GM12878 (cell line): ENCODE results near the gene MAPK1. TPM values are rescaled to one million over a fixed set of nuclear protein-coding genes. Genes with fewer than 3 reads are reported as not detected.

ENCODE experiments used
- ATAC-seq: fragments of 200-7000 bp; cut with Tn5 transposase; 3 replicates; pipeline ENCODE4 v1.9.1; 2020; ENCODE audit warnings: mild to moderate bottlenecking, moderate library complexity
- BruUV-seq: library from RNA; stranded (reverse); fragments of 400-500 nt; replicated peaks from 2 replicates; lab custom pipeline; 2021; lab: Mats Ljungman, UMichigan
- CTCF ChIA-PET: fragments of 300-600 bp; sonication (Branson Sonifier 250); formaldehyde crosslinking; extraction: SDS; loops from one replicate; lab custom pipeline; 2021; ENCODE audit warnings: inconsistent platforms; lab: Yijun Ruan, JAX
- POLR2A ChIA-PET: fragments of 350-600 bp; formaldehyde crosslinking; extraction: SDS; loops from one replicate; lab custom pipeline; 2021; ENCODE audit warnings: inconsistent platforms; lab: Charles Lee
- RAD21 ChIA-PET: fragments of 300-600 bp; sonication (Branson Sonifier 250); formaldehyde crosslinking; loops from one replicate; lab custom pipeline; 2023; ENCODE audit warnings: antibody characterized with exemption; ENCODE audit not compliant: unreplicated experiment; lab: Charles Lee
- SMC1A ChIA-PET: fragments of 300-600 bp; sonication (Branson Sonifier 250); formaldehyde crosslinking; loops from one replicate; lab custom pipeline; 2023; ENCODE audit not compliant: unreplicated experiment, uncharacterized antibody; lab: Charles Lee
- DNase-seq: peaks from one replicate; pipeline ENCODE4 v3.0.0-alpha.2; 2011; ENCODE audit warnings: low read depth, low spot score
- FAIRE-seq: peaks from 3 replicates; lab custom pipeline; 2011; peaks lifted over from hg19 to GRCh38; lab: Jason Lieb, UNC
- H2AFZ ChIP-seq: 2 replicates; pipeline ENCODE4 v1.6.0; 2011; ENCODE audit warnings: low read depth, low read length, control low read depth; ENCODE audit not compliant: control insufficient read depth
- H3K27ac ChIP-seq: 2 replicates; pipeline ENCODE4 v1.5.1; 2011; ENCODE audit warnings: control low read depth; ENCODE audit not compliant: control insufficient read depth, insufficient read depth
- H3K27me3 ChIP-seq, 2 experiments: replicated peaks in 1 of 2; 2 replicates each; pipeline versions ENCODE4 v1.6.0 to v1.6.1; 2011; ENCODE audit warnings: low read length in 1 of 2; ENCODE audit not compliant: control insufficient read depth in 2 of 2, insufficient read depth in 2 of 2
- H3K36me3 ChIP-seq, 2 experiments: 2 replicates each; pipeline ENCODE4 v1.5.1; 2011; ENCODE audit warnings: low read length in 1 of 2; ENCODE audit not compliant: control insufficient read depth in 2 of 2, insufficient read depth in 2 of 2
- H3K4me1 ChIP-seq: 2 replicates; pipeline ENCODE4 v1.6.1; 2011; ENCODE audit warnings: mild to moderate bottlenecking, low read length, moderate library complexity, mixed read lengths; ENCODE audit not compliant: control insufficient read depth, insufficient read depth
- H3K4me2 ChIP-seq: 2 replicates; pipeline ENCODE4 v1.6.0; 2011; ENCODE audit warnings: control low read depth; ENCODE audit not compliant: control insufficient read depth, insufficient read depth
- H3K4me3 ChIP-seq: fragments of 200-600 bp; sonication (generic); 2 replicates; pipeline ENCODE4 v1.5.1; 2016
- H3K79me2 ChIP-seq: 2 replicates; pipeline ENCODE4 v1.6.0; 2011; ENCODE audit warnings: low read length; ENCODE audit not compliant: control insufficient read depth, insufficient read depth
- H3K9ac ChIP-seq: 2 replicates; pipeline ENCODE4 v1.8.0; 2011; ENCODE audit warnings: low read length, control low read depth, mixed read lengths; ENCODE audit not compliant: control insufficient read depth, insufficient read depth
- H3K9me3 ChIP-seq: replicated peaks from 3 replicates; pipeline ENCODE4 v1.5.1; 2011; ENCODE audit warnings: mild to moderate bottlenecking, low read length; ENCODE audit not compliant: control insufficient read depth, insufficient read depth
- H4K20me1 ChIP-seq: 2 replicates; pipeline ENCODE4 v1.6.0; 2011; ENCODE audit not compliant: control insufficient read depth, insufficient read depth
- CHD4 ChIP-seq: fragments of 200-600 bp; sonication (generic); IDR thresholded peaks from 2 replicates; pipeline ENCODE4 v1.6.1; 2016; ENCODE audit warnings: mild to moderate bottlenecking
- CREM ChIP-seq: IDR thresholded peaks from 2 replicates; pipeline ENCODE4 v1.6.1; 2014; ENCODE audit warnings: antibody characterized with exemption, low read depth
- FOS ChIP-seq: IDR thresholded peaks from 3 replicates; pipeline ENCODE4 v1.6.1; 2011; ENCODE audit warnings: borderline replicate concordance; ENCODE audit not compliant: insufficient read length; ENCODE audit errors: extremely low read depth
- GABPA ChIP-seq: IDR thresholded peaks from 2 replicates; pipeline ENCODE4 v1.6.1; 2014; ENCODE audit warnings: antibody characterized with exemption, low read depth, mild to moderate bottlenecking, inconsistent platforms
- IKZF2 ChIP-seq, 2 experiments: fragments of 450-650 bp; IDR thresholded peaks; 2 replicates each; pipeline ENCODE4 v1.6.1; 2017; ENCODE audit warnings: mild to moderate bottlenecking in 2 of 2, moderate library complexity in 2 of 2
- JUND ChIP-seq: IDR thresholded peaks from 2 replicates; pipeline ENCODE4 v1.6.1; 2012; ENCODE audit warnings: low read depth, mild to moderate bottlenecking, low read length, improper control_type of control experiment, moderate library complexity
- KDM1A ChIP-seq: fragments of 200-600 bp; sonication (generic); IDR thresholded peaks from 2 replicates; pipeline ENCODE4 v1.6.1; 2016; ENCODE audit warnings: borderline replicate concordance
- MEF2B ChIP-seq: fragments of 450-650 bp; IDR thresholded peaks from 2 replicates; pipeline ENCODE4 v1.6.1; 2018; ENCODE audit warnings: mild to moderate bottlenecking, moderate library complexity; ENCODE audit not compliant: partially characterized antibody, poor library complexity, severe bottlenecking
- NR2C2 ChIP-seq: IDR thresholded peaks from 2 replicates; pipeline ENCODE4 v1.6.1; 2011; ENCODE audit warnings: borderline replicate concordance, low read depth; ENCODE audit not compliant: control insufficient read depth, insufficient read length
- PAX5 ChIP-seq: IDR thresholded peaks from 2 replicates; pipeline ENCODE4 v1.6.1; 2011; ENCODE audit warnings: low read depth, low read length, borderline replicate concordance
- POLR2A ChIP-seq: IDR thresholded peaks from 2 replicates; pipeline ENCODE4 v1.6.1; 2011; ENCODE audit warnings: low read depth, mild to moderate bottlenecking, low read length
- RB1 ChIP-seq: fragments of 450-650 bp; formaldehyde crosslinking; IDR thresholded peaks from 2 replicates; pipeline ENCODE4 v1.6.1; 2017; ENCODE audit warnings: mild to moderate bottlenecking, borderline replicate concordance
- SIX5 ChIP-seq: IDR thresholded peaks from 2 replicates; pipeline ENCODE4 v1.6.1; 2011; ENCODE audit warnings: mild to moderate bottlenecking, low read depth, low read length, moderate library complexity; ENCODE audit not compliant: severe bottlenecking
- SUZ12 ChIP-seq: fragments of 200-600 bp; sonication (generic); IDR thresholded peaks from one replicate; pipeline ENCODE4 v1.6.1; 2018; ENCODE audit warnings: antibody characterized with exemption, mild to moderate bottlenecking; ENCODE audit not compliant: unreplicated experiment
- TARDBP ChIP-seq: IDR thresholded peaks from 2 replicates; pipeline ENCODE4 v1.6.1; 2016; ENCODE audit warnings: borderline replicate concordance
- YY1 ChIP-seq: IDR thresholded peaks from 2 replicates; pipeline ENCODE4 v1.6.1; 2011; ENCODE audit warnings: low read depth, mild to moderate bottlenecking, low read length
- WGBS: methylation state at CpG from one replicate; pipeline ENCODE4 v1.1.6; 2016; ENCODE audit warnings: low lambda C conversion rate; ENCODE audit not compliant: insufficient replicate concordance, insufficient coverage; ENCODE audit errors: missing lambda C conversion rate; 5-methylcytosine and 5-hydroxymethylcytosine counted together
- in situ Hi-C: fragments of 300-500 bp; cut with MboI; formaldehyde crosslinking; loops from 9 replicates; pipeline ENCODE4 v1.14.3; 2018; ENCODE audit warnings: mixed read lengths
- intact Hi-C: fragments of 100-400 bp; cut with micrococcal nuclease; formaldehyde crosslinking; loops from one replicate; pipeline ENCODE4 v1.14.2; 2022; ENCODE audit not compliant: unreplicated experiment
- polyA plus RNA-seq, 11 experiments: library from polyadenylated mRNA; depleted of rRNA in 4 of 11; unstranded in 6 of 11; stranded (reverse) in 5 of 11; fragments of >200 nt; fragmentation: Nextera tagmentation in 4 of 11; fragmentation: Illumina TruSeq in 1 of 11; extraction: Ambion mirVana in 4 of 11; extraction: Trizol in 1 of 11; gene quantifications; 1 replicate in 1 of 11; 2 replicates in 10 of 11; pipeline versions ENCODE4 v1.2.1 to v1.2.3, GENCODE V29; 2011 to 2016; ENCODE audit warnings: inconsistent platforms in 2 of 11, missing spikeins in 2 of 11, low read depth in 1 of 11
- total RNA-seq, 4 experiments: library from RNA; depleted of rRNA in 3 of 4; stranded (reverse); fragments of >200 nt in 3 of 4; fragmentation: Illumina TruSeq in 1 of 4; extraction: Trizol in 1 of 4; gene quantifications; 2 replicates each; pipeline versions ENCODE4 v1.2.1 to v1.2.3, GENCODE V29; 2013 to 2021
- TF ChIP-seq, protein P1 (sequence below): fragments of 450-650 bp; IDR thresholded peaks from 2 replicates; pipeline ENCODE4 v1.6.1; 2017; ENCODE audit warnings: mild to moderate bottlenecking, moderate library complexity
- TF ChIP-seq, protein P2 (sequence below): IDR thresholded peaks from 2 replicates; pipeline ENCODE4 v1.6.1; 2011; ENCODE audit warnings: borderline replicate concordance, low read depth, mild to moderate bottlenecking, moderate library complexity, mixed read lengths, low read length; ENCODE audit not compliant: insufficient read depth; ENCODE audit errors: extremely low read length
- TF ChIP-seq, protein P3 (sequence below): fragments of 450-650 bp; formaldehyde crosslinking; IDR thresholded peaks from 2 replicates; pipeline ENCODE4 v1.5.0; 2022; ENCODE audit warnings: mild to moderate bottlenecking, missing genetic modification characterization

The MAPK1 gene
- total and polyA plus RNA-seq, 10 of the 15 experiments (the other 5 are each of a cell fraction or from before 2014, with no cell fraction given), result 7.0 to 123 (median 58.4) TPM

DNA sequence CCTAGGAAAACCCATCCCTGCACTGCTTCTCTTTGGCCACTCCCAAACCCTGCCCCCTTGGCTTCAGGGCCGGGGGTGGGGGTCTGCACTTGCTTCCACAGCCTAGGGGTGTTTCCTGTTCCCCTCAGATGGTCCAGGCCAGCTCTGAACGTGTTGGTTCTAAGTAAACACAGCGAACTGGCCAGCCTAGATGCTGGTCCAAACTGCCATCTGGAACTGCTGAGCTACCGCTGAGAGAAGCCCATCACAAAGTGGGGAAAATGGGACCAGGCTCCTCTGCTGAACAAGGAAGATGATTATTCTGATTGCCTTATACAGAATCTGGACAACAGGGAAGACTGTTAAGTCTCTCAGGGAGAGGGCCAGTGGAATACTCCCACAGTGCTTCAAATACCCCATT is 108.4 kb downstream of the MAPK1 start:
- no peak overlapping the region for H3K4me2 ChIP-seq
- no TSS peak for BruUV-seq
- no peak overlapping the region for H3K27ac ChIP-seq
- ATAC-seq (no peak), DNase-seq (no peak)
- 98% methylated on average over 4 of the region's 4 CpGs for WGBS
- RAD21 ChIA-PET, result no interaction called here
- intact Hi-C loops (no loop called here), in situ Hi-C loops (no loop called here)
- no peaks in the 10 kb centered on the region for H3K79me2 ChIP-seq
- CTCF ChIA-PET, result no interaction called here
- no peaks in the 10 kb centered on the region for H4K20me1 ChIP-seq
- no peaks in the 10 kb centered on the region for H3K27me3 ChIP-seq
- peaks cover 4 to 24% of the 10 kb centered on the region in 2 experiments for H3K36me3 ChIP-seq
- no peak for TF ChIP-seq CREM
- no peak for TF ChIP-seq FOS
- no peak for TF ChIP-seq CHD4
- no peak for TF ChIP-seq KDM1A
- TF ChIP-seq POLR2A, result no peak
- no peak for TF ChIP-seq GABPA
- no peak for TF ChIP-seq YY1
- TF ChIP-seq JUND, result no peak
- TF ChIP-seq, protein P1, sequence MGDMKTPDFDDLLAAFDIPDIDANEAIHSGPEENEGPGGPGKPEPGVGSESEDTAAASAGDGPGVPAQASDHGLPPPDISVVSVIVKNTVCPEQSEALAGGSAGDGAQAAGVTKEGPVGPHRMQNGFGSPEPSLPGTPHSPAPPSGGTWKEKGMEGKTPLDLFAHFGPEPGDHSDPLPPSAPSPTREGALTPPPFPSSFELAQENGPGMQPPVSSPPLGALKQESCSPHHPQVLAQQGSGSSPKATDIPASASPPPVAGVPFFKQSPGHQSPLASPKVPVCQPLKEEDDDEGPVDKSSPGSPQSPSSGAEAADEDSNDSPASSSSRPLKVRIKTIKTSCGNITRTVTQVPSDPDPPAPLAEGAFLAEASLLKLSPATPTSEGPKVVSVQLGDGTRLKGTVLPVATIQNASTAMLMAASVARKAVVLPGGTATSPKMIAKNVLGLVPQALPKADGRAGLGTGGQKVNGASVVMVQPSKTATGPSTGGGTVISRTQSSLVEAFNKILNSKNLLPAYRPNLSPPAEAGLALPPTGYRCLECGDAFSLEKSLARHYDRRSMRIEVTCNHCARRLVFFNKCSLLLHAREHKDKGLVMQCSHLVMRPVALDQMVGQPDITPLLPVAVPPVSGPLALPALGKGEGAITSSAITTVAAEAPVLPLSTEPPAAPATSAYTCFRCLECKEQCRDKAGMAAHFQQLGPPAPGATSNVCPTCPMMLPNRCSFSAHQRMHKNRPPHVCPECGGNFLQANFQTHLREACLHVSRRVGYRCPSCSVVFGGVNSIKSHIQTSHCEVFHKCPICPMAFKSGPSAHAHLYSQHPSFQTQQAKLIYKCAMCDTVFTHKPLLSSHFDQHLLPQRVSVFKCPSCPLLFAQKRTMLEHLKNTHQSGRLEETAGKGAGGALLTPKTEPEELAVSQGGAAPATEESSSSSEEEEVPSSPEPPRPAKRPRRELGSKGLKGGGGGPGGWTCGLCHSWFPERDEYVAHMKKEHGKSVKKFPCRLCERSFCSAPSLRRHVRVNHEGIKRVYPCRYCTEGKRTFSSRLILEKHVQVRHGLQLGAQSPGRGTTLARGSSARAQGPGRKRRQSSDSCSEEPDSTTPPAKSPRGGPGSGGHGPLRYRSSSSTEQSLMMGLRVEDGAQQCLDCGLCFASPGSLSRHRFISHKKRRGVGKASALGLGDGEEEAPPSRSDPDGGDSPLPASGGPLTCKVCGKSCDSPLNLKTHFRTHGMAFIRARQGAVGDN, result no peak
- TF ChIP-seq NR2C2, result no peak
- TF ChIP-seq, protein P2, sequence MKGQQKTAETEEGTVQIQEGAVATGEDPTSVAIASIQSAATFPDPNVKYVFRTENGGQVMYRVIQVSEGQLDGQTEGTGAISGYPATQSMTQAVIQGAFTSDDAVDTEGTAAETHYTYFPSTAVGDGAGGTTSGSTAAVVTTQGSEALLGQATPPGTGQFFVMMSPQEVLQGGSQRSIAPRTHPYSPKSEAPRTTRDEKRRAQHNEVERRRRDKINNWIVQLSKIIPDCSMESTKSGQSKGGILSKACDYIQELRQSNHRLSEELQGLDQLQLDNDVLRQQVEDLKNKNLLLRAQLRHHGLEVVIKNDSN, result no peak
- no peak for TF ChIP-seq TARDBP
- TF ChIP-seq IKZF2 (IDR thresholded peaks at IDR 0.05), result no peak
- TF ChIP-seq SUZ12, result no peak
- TF ChIP-seq RB1, result no peak
- no peak for TF ChIP-seq PAX5
- TF ChIP-seq, protein P3, sequence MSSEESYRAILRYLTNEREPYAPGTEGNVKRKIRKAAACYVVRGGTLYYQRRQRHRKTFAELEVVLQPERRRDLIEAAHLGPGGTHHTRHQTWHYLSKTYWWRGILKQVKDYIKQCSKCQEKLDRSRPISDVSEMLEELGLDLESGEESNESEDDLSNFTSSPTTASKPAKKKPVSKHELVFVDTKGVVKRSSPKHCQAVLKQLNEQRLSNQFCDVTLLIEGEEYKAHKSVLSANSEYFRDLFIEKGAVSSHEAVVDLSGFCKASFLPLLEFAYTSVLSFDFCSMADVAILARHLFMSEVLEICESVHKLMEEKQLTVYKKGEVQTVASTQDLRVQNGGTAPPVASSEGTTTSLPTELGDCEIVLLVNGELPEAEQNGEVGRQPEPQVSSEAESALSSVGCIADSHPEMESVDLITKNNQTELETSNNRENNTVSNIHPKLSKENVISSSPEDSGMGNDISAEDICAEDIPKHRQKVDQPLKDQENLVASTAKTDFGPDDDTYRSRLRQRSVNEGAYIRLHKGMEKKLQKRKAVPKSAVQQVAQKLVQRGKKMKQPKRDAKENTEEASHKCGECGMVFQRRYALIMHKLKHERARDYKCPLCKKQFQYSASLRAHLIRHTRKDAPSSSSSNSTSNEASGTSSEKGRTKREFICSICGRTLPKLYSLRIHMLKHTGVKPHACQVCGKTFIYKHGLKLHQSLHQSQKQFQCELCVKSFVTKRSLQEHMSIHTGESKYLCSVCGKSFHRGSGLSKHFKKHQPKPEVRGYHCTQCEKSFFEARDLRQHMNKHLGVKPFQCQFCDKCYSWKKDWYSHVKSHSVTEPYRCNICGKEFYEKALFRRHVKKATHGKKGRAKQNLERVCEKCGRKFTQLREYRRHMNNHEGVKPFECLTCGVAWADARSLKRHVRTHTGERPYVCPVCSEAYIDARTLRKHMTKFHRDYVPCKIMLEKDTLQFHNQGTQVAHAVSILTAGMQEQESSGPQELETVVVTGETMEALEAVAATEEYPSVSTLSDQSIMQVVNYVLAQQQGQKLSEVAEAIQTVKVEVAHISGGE (CRISPR knock-in tag), result no peak
- no peak for TF ChIP-seq SIX5
- TF ChIP-seq MEF2B, result no peak
- TF ChIP-seq, all 136 proteins: peak for 0
- Histone ChIP-seq H3K4me1 (peaks cover 58% of the 10 kb centered on the region), H3K9me3 (no peaks in the 10 kb centered on the region), H3K9ac (no peak overlapping the region), H2AFZ (no peak overlapping the region), H3K4me3 (no peak overlapping the region)
- POLR2A ChIA-PET, result no interaction called here
- no peak for FAIRE-seq
- SMC1A ChIA-PET, result interaction anchor here (0.8 kb wide), 1 partner anchor 110 kb away, joined by 3 read pairs; no protein-coding TSS in a partner anchor
